Measurements from ENCODE around the gene LRRC17. TPM values are rescaled to one million over a fixed set of nuclear protein-coding genes. Genes with fewer than 3 reads are reported as not detected.

LRRC17 gene
- total and polyA plus RNA-seq, 8 donors, result 0.76 to 2.7 (median 1.9) TPM

DNA sequence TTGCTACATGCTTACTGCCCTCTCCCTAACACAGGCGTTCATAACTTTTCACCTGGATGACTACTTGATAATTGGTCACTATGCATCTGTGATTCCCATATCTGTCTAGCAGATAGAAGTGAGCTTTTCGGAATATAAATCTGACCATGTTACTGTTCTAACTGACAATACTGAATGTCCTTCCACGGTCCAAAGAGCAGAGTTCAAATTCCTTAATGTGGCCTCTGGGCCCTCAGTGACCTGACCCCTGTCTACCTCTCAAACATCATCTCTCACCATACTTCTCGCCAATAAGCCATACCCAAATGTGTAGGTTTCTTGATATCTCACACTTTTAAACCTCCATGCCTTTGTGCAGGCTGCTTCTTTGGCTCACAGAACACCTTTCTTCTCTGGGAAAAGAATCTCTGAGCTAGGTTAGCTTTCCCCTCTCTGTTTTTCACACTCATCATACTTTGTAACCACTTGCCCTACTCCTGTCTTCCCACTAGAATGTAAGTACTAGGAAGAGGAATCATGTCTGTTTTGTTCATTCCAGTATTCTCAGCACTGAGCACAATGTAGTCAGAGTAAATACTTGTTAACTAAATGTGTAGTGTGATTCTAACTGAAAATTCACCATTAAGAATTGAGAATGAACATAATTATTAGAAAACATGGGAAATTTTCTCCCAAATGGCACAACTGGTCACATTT lies 39.2 kb upstream of the LRRC17 start:
- DNase-seq (no peak), ATAC-seq (peak in 1 of 4 donors; percentile 13), FAIRE-seq (no peak)
- no peaks in the 10 kb centered on the region for H3K27me3 ChIP-seq
- H3K9me3 ChIP-seq, result no peaks in the 10 kb centered on the region
- no peak overlapping the region for H3K4me3 ChIP-seq
- peak overlapping the region in 2 of 4 donors; percentile 15 to 32 for H3K27ac ChIP-seq
- intact Hi-C loops (cut with DNase I), result no loop called here
- WGBS, 2 donors, result 84 to 86% methylated on average over 4 of the region's 4 CpGs
- H3K36me3 ChIP-seq, result no peaks in the 10 kb centered on the region
- no peak for TF ChIP-seq CTCF (IDR thresholded peaks at IDR 0.05)
- H3K4me1 ChIP-seq, result no peaks in the 10 kb centered on the region

- DNase-seq, result no peak
- no peaks in the 10 kb centered on the region for H3K4me1 ChIP-seq
- H3K4me3 ChIP-seq, result no peak overlapping the region
- peak overlapping the region in 2 of 4 donors; percentile 15 to 32 for H3K27ac ChIP-seq
- H3K36me3 ChIP-seq, result no peaks in the 10 kb centered on the region
- 72 to 84% methylated on average over 5 of the region's 5 CpGs for WGBS, 2 donors
- ATAC-seq, result peak in 3 of 4 donors; percentile 32 to 73 (median 65)
- no peaks in the 10 kb centered on the region for H3K9me3 ChIP-seq
- H3K27me3 ChIP-seq, result no peaks in the 10 kb centered on the region
- TF ChIP-seq CTCF (IDR thresholded peaks at IDR 0.05), result no peak
- FAIRE-seq, result no peak
- intact Hi-C loops (cut with DNase I), result no loop called here
Measured at GRCh38 chr7:102874166-102874829, 38.5 kb upstream of the LRRC17 start.

GRCh38 chr7:102874966-102875365 lies 37.8 kb upstream of the LRRC17 start:
- no peak for TF ChIP-seq CTCF (IDR thresholded peaks at IDR 0.05)
- 87 to 91% methylated on average over 1 of the region's 1 CpG for WGBS, 2 donors
- FAIRE-seq (no peak), ATAC-seq (no peak), DNase-seq (no peak)
- Histone ChIP-seq H3K4me3 (no peak overlapping the region), H3K9me3 (no peaks in the 10 kb centered on the region), H3K4me1 (no peaks in the 10 kb centered on the region), H3K27me3 (no peaks in the 10 kb centered on the region), H3K36me3 (no peaks in the 10 kb centered on the region), H3K27ac (no peak overlapping the region)
- intact Hi-C loops (cut with DNase I), result no loop called here

GRCh38 chr7:102875700-102876295 lies 37.0 kb upstream of the LRRC17 start:
- no peaks in the 10 kb centered on the region for H3K4me1 ChIP-seq
- H3K27ac ChIP-seq, result peak overlapping the region in 1 of 4 donors; percentile 9
- no peaks in the 10 kb centered on the region for H3K36me3 ChIP-seq
- FAIRE-seq (no peak), ATAC-seq (peak; percentile 66 to 91 (median 86)), DNase-seq (peak in 2 of 6 donors; percentile 26 to 60)
- no peak for TF ChIP-seq CTCF (IDR thresholded peaks at IDR 0.05)
- WGBS, 2 donors, result 93% methylated on average over 3 of the region's 3 CpGs
- no peak overlapping the region for H3K4me3 ChIP-seq
- no peaks in the 10 kb centered on the region for H3K9me3 ChIP-seq
- intact Hi-C loops (cut with DNase I), result no loop called here
- no peaks in the 10 kb centered on the region for H3K27me3 ChIP-seq

All from pancreas (tissue), 10 donors.